GM19023 (cell line): Measurements from ENCODE around the gene ANKRD42.
A peak's percentile ranks its signal among the peaks of the same experiment; 100 is the strongest.

Experiments used
- ATAC-seq: cut with Tn5 transposase; IDR thresholded peaks from one replicate; pipeline ENCODE4 v1.9.1; 2021; ENCODE audit warnings: mild to moderate bottlenecking, moderate library complexity; ENCODE audit not compliant: unreplicated experiment

ANKRD42 gene

DNA sequence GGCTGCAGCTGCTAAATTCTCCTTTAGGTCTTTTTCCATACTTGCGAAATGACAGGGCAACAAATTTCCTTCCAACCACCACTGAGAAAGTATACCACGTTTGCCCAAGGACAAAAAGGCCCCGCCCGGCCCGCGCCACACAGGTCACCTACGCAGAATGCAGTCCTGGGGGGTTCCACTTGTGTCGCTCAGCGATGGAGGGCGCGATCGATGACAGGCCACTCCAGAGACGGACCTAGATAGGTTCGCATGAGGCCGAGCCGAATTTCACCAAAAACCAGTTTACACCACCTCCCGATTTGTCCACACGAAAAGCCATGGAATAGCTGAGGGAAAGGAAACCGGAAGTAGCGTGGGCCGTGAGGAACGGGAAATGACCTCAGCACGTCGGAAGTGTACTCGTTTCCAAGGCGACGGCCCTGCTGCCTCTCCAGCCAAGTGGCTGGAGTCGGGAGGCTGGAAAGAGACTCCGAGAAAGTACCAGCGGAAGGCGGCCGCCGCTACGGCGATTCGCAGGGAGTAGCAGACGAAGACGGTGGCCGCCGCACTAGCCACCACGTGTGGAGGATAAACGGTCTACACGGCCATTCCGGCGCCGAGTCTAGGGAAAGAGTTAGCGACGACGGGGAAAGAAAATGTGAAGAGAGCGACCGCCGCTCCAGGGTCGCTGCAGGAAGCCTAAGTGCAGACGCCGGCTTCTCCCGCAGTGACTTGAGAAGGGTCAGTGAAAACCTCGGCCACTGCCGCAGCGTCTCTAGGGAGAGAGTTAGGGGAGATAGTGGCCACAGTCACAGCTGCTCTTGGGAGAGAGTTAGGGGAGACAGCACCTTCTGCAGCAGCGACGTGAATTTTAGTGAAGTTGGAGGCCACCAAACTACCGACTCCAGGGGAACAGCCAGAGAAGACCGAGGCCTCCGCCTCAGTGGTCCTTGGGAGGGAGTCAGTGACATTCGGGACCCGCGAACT, at the start of gene ANKRD42:
Gene ANKRD42, plus strand, starts transcription at position 398 of the 966 bp plus-strand sequence. CDS start 959 bp downstream, outside the sequence.
- peak; percentile 94 for ATAC-seq

DNA sequence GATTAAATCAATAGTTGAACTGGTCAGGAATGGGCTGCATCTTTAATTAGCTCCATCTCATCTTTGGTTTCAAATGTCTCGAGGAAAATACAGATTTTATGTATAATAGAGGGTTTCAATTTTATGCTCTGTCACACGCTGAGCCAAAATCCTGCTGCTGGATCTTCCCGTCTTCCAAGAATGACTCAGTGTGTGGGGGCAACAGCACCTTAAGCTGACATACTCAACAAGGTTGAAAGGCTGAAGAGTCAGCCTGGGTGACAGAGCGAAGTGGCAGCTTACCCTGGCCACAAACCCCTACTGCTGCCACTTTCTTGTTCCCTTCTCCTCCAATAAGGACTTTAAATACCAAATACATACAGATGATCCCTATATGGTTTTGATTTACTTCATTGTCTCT, 45.6 kb upstream of the ANKRD42 start:
- ATAC-seq = no peak

DNA sequence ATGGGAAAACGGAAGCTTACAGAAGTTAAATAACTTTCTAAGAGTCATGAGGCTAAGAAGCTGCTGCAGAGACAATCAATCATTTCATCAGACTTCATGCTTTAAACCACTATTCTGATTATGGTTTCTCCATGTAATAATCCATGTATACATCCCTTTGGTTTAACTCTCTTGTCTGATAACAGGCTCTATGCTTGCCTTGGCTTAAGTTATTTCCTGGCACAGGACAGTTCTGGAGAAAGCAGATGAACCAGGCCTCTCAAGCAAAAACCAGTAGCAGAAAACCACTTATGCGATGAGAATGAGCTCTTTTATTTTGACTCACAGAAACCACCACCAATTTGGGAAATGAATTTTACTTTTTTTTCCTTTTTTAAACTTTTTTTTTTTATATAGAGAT, 43.1 kb upstream of the ANKRD42 start:
- ATAC-seq = no peak

DNA sequence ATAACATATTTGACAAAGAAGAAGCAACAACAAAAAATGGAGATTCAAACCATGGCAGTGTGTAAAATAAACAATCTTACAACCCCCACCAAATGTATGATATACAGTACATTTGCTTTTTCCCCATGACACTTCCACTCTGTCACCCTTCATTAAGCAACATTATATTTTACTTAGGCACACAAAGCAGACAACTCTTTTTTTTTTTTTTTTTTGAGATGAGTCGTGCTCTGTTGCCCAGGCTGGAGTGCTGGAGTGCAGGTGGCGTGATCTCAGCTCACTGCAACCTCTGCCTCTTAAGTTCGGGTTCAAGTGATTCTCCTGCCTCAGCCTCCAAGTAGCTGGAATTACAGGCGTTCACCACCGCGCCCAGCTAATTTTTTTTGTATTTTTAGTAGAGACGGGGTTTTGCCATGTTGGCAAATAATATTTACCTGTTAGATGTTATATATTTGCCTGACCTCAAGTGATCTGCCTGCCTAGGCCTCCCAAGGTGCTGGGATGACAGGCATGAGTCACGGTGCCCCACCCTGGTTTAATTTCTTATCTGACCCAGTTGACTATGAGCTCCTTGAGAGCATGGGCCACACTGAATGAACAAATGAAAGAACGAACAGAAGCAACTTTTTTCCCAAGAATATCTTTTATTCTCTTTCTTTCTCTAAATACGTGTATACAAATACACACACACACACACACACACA, 42.1 kb upstream of the ANKRD42 start:
- no peak for ATAC-seq

DNA sequence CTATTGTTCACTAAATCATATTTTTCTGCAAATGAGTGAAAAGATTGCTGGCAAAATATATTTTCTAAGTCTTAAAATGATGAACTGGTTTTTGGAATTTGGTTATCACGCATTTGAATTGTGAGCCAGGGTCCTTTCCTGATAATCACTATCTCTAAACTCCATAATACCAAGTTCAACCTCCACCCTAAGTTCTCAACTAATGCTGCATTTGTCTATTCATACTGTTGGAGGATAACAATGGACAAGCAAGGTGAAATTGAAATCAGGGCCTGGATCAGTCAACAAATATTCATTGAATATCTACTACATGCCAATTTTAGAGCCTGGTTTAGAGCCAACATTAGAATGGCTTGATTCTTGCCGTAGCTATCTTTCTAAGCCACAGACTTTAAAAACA, 41.2 kb upstream of the ANKRD42 start:
- ATAC-seq = no peak

DNA sequence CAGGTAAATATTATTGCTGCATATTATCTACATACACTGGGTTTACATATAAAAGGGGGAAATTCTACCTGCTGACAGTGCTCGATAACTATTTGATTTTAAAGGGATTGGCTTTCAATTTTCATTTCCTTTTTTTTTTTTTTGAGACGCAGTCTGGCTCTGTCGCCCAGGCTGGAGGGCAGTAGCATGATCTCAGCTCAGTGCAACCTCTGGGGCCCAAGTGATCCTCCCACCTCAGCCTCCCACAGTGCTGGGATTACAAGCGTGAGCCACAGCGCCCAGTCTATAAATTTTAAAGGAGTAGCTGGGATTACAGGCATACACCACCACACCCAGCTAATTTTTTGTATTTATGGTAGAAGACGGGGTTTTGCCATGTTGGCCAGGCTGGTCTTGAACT, 39.7 kb upstream of the ANKRD42 start:
- ATAC-seq = no peak

DNA sequence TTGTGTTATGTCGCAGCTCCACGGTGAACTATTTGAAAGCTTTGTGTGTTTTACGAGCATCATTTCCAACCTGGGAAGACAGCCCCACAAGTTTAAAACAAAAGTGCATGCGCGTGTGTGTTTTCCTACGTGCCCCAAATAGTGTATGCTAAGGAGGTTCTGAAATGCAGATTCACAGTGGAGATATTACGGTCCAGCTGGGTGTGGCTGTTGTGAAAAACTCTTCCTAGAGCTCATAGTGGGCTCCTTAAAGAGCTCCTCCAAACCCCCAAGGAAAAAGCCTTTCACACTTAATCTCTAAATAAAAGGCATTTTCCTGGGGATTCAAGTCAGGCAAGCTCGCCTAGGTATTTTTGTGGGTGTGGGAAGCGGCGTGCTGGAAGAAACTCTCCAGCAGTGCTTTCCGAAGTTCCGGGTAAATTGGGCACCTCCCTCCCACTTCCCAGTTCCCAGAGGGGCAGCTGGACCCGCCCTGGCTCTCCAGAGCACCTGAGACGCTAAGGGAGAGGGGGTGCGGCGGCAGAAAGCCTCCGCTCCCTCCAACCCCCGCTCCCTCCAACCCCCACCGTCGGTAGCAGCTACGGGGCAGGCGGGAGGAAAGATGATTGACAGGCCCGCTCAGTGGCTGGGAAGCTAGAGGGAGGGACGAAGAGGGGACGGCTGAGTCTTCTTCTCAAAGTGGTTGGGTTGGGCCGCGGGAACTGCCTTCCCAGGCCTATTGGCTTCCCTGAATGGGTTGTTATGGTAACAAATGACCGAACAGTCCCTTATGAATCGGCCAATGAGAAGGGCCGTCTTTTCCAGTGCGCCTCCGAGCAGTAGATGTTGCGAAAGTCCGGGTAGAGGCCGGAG, 37.1 kb upstream of the ANKRD42 start:
- ATAC-seq = peak; percentile 94

DNA sequence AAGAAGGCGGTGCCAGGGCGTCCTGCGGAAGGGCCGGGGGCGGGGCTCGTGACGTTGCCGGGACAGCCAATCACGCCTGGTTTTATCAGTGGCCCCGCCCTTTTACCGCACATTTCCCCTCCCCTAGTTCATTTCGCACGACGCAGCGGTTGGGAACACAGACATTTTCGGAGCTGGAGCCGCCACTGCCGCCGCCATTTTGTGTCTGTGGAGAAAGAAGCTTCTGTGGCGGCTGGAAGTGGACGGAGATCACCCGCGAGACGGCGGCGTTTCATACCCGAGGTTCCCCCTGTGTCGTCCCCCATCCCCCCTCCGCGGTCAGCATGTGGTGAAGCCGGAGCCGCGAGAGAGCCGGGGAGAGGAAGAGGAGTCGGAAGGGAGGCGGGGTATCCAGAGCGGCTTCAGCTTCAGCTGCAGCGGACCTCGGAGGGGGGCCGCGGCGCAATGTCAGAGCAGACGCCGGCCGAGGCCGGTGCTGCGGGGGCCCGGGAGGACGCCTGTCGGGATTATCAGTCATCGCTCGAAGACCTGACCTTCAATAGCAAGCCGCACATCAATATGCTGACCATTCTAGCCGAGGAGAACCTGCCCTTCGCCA, 36.4 kb upstream of the ANKRD42 start, which contains the start of gene PCF11:
Gene PCF11, plus strand, starts transcription at position 136 of the 598 bp plus-strand sequence. Its CDS starts 309 bp downstream, at position 445.
- peak; percentile 8 for ATAC-seq

DNA sequence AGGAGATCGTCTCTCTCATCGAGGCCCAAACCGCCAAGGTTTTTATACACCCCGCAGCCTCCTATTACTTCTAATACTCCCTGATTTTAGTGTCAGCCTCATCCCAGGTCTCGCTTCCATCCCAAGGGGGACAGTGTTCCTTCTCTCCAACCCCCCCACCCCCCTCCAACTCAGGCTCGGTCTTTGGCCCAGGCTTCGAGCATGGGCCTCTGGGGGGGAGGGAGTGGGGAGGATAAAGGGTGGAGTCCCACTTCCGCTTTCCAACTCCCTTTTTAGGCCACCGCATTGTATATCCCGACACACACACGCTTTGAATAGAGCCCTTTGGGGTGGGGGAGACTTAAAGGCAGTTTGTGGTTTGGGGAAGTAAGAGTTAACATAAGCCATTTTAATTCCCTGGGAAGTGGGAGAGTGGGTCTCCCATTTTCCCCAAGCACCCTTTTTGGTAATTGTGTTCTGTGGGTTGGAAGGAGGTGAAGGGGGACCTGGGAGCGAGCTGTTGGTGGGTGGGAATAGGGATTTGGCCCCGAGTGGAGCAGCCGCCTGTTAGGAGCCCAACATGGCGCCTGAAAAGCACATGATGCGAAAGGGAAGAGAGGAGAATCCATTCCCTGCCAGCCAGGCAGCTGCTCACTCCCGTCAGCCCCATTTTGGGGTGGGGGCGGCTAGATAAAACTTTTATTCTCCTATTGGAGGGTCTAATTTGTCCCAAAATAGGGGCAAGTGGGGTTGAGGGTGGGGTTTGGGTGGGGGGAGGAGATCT, 35.7 kb upstream of the ANKRD42 start:
- ATAC-seq = no peak

DNA sequence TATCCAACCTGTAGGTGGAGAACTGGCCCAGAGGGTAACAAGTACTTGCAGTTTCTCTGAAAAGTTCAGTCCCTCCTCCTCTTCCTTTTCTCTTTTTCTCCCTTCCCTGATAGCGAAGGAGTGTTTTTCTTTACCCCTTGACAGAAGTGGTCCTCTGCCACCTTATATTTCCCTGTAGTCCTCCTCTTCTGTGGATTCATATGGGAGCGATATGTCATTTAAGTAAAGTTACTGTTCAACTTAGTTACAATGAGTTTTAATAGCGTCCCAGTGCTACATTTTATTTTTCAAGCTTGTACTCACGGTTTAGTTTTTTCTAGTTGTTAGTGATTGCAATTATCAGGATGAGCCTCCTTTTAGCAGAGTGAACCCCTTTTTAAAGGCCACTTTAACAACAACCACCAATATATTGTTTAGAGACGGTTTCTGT, 35.1 kb upstream of the ANKRD42 start:
- ATAC-seq = no peak

DNA sequence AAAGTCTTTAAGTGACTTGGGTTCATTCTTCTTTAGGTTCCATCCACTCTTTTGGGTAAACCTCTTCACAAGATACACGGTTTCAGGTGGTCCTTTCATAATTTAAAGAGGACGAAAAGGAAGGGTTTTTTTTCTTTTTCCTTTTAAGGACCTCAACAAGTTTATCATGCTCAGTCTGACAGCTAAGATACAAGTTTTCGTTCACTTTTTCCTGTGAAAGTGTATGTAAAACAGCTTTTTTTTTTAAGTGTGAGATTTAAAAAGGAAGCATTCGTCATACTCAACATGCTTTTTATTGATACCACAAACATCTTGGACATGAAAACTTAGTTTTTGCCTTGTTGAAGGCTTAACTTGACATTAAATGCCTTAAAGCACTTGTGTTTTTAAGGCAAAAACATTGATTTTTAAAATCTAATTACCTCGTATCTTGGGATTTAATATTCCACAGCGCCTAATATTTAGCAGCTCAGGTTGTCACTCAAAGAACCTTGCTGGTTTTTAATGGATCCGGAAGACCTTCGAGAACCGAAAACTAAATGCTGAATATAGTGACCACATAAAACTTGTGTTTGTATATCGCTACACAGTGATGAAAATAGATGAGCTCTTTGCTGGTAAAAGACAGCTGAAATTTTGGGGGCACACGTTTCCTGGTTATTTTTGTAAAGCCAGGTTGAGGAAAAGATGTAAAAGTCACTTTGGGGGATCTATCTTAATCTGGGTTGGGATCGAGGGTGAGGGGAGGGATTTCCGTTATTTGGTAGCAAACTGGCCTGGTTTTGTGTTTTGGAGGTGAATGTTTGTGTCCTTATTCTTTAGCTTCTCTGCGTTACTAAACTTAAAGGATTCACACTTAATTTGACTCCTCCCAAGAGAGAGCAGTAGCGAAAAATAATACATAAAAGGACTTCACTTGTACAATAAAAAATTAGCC, 34.3 kb upstream of the ANKRD42 start:
- ATAC-seq = no peak

DNA sequence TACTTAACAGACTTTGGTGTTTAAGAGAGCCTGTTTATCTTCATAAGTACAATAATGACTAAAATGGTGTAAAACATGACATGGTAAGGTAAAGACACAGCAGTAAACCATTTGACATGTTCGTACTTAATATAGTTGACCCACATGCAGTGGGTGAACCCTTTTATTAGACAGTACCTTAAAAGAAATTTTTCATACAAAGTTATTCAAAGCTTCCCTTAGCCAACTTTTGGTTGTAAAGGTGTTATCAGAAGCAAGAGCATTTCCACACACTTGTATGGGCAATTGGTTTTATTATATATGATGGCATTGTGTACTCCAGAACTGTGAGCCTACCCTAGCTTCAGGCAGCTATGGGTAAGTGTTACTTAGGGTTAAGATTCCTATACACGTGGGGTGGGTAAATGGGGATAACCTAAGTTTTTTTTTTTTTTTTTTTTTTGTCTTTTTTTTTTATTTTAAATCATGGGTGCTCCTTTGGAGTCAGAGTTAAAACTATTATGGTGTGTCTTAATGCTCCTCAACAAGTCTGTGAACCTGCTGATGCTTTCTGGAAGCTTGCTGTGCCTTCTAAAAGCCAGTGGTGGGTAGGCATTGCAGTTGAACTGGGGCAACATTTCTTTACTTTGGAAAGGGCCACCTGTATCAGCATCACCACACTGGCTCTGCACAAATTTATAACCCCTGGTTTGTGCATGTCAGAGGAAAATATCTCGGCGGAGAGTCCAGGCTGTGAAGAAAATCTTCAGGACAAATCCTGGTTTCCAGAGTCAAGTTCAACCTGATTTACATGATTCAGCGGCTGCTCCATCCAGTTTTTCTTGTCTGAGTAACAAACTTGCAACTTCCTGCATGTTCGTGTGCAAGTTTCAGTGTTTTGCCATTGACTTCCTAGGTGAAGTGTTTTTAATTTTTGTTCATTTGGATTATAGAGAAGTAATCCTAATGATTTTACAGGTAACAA, 33.3 kb upstream of the ANKRD42 start:
- no peak for ATAC-seq

DNA sequence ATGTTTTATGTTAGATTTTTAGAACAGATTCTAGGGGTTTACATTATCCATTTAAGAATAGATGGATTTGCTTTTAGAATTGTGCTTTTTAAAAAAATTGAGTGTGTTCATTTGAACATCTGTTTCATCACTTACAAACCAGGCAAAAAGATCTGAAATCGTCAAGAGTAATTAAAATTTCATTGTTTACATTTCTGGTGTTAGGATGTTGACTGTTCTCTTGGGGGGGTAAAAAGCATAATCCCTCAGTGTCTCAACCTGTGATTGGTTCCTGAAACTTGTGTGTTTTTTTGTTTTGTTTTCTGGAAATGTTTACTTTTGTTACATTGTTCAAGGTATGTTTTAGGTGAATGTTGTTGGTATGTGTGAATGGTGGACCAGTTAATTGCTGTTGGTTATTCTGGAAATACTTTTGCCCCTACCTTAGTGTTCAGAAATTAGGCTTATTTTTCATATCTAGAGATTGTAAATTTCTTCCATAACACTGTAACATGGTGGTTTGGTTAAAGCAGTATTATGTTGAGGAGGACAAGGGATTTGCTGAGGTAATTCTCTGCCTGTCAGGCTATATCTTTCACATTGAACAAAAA, 31.8 kb upstream of the ANKRD42 start:
- ATAC-seq = no peak

DNA sequence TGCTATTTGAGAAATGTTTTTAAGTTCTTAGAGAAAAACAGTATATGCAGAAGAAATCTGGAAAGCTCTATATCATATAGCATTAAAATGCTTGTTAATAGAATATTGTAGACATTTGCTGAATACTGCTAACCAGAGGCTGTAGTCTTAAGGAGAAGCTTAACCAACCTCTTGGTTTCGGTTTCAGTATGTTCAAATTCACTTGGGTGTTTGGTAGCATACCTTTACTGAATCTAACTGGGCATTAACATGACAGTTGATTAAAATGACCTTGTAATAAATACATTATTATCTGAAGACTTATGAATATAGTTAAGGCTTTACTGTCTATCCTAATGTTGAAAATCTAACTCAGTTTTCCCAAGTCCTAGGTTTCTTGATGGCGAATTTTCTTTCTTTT, 31.1 kb upstream of the ANKRD42 start:
- no peak for ATAC-seq

DNA sequence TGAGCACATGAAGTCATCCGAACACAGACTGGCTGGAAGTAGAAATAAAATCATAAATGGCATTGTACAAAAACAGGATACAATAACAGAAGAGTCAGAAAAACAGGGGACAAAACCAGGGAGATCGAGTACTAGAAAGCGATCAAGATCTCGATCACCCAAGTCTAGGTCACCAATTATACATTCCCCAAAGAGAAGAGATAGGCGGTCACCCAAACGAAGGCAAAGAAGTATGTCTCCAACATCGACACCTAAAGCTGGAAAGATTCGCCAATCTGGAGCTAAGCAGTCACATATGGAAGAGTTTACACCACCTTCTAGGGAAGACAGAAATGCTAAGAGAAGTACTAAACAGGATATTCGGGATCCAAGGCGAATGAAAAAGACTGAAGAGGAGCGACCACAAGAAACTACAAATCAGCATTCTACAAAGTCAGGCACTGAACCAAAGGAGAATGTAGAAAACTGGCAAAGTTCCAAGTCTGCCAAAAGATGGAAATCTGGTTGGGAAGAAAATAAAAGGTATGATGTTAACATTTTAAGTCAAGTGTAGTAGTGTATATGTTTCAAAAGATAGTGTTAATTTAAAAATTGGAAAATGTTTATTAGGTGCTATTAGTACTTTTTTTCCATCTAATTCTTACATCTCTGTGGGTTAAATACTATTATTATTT, 27.2 kb upstream of the ANKRD42 start:
- ATAC-seq = no peak

DNA sequence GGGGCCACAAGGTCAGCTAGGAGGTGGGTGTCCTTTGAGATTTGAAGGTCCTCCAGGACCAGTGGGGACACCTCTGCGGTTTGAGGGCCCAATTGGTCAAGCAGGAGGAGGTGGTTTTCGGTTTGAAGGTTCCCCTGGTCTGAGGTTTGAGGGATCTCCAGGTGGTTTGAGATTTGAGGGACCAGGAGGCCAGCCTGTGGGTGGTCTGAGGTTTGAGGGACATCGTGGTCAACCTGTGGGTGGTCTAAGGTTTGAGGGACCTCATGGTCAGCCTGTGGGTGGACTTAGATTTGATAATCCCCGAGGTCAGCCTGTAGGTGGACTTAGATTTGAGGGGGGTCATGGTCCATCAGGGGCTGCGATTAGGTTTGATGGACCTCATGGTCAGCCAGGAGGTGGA, 24.8 kb upstream of the ANKRD42 start:
- ATAC-seq = no peak

DNA sequence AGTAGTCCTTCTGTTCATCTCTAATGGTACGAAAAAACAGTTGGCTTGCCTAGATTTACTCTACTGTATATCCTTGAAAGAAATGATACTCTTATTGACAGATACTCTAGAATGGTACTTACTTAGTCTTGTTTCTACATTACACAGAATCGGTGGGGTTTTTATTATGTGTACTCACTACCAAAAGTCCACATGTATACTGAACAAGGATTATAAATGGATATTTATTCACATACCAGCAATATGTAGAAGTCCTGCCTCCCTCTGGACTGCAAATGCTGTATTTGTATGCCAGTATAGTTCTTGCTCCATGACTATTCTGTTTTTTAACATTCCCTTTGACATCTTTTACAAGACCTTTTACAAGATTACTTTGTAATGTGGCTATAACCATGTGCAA, 22.6 kb upstream of the ANKRD42 start:
- no peak for ATAC-seq
